Measurements from ENCODE around the gene CRYGS. TPM values are rescaled to one million over a fixed set of nuclear protein-coding genes. Genes with fewer than 3 reads are reported as not detected.

The CRYGS gene
- total and polyA plus RNA-seq, 2 donors (not counting 1 experiment from before 2014, with no cell fraction given), result 3.6 to 10.9 TPM

- no peak for ATAC-seq (ENCODE audit: low read depth)
- no peaks in the 10 kb centered on the region for H3K4me1 Mint-ChIP-seq
- no peak overlapping the region for H2AFZ ChIP-seq (ENCODE audit: insufficient read depth, low read depth, low read length, poor library complexity, severe bottlenecking)
- no peaks in the 10 kb centered on the region for H3K9me3 ChIP-seq (ENCODE audit: control extremely low read depth in 1 of 3, control insufficient read depth in 2 of 3, insufficient read depth in 1 of 3, low read length in 2 of 3)
- TF ChIP-seq, protein P1, sequence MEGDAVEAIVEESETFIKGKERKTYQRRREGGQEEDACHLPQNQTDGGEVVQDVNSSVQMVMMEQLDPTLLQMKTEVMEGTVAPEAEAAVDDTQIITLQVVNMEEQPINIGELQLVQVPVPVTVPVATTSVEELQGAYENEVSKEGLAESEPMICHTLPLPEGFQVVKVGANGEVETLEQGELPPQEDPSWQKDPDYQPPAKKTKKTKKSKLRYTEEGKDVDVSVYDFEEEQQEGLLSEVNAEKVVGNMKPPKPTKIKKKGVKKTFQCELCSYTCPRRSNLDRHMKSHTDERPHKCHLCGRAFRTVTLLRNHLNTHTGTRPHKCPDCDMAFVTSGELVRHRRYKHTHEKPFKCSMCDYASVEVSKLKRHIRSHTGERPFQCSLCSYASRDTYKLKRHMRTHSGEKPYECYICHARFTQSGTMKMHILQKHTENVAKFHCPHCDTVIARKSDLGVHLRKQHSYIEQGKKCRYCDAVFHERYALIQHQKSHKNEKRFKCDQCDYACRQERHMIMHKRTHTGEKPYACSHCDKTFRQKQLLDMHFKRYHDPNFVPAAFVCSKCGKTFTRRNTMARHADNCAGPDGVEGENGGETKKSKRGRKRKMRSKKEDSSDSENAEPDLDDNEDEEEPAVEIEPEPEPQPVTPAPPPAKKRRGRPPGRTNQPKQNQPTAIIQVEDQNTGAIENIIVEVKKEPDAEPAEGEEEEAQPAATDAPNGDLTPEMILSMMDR (IDR thresholded peaks at IDR 0.05), result no peak
- no peak for TF ChIP-seq EZH2 (IDR thresholded peaks at IDR 0.05; ENCODE audit: borderline replicate concordance, insufficient read depth, low read depth, low read length, poor library complexity, severe bottlenecking)
- H3K9me3 Mint-ChIP-seq (ENCODE audit: insufficient read depth), result no peaks in the 10 kb centered on the region
- no peaks in the 10 kb centered on the region for H3K79me2 ChIP-seq (ENCODE audit: control insufficient read depth, insufficient read depth, low read length)
- ChIA-PET POLR2A (no interaction called here), CTCF (interaction anchor here (1.7 to 2.1 kb wide), 2 partner anchors 25 to 646 kb away, joined by 3 to 9 read pairs; no protein-coding TSS in a partner anchor)
- H3K4me3 ChIP-seq (ENCODE audit: control extremely low read depth in 1 of 5, extremely low read depth in 1 of 5, insufficient read depth in 1 of 5, low read depth in 2 of 5, low read length in 4 of 5), result no peak overlapping the region
- no peaks in the 10 kb centered on the region for H4K20me1 ChIP-seq (ENCODE audit: control insufficient read depth, insufficient read depth, low read length, poor library complexity, severe bottlenecking)
- no peak for DNase-seq
- peaks cover 9 to 11% of the 10 kb centered on the region in 2 experiments for H3K36me3 ChIP-seq (replicated peaks in 1 of 2; ENCODE audit: control extremely low read depth in 1 of 2, control insufficient read depth in 1 of 2, extremely low read depth in 1 of 2, insufficient read depth in 2 of 2, low read length in 1 of 2)
- no peaks in the 10 kb centered on the region for H3K27me3 Mint-ChIP-seq
- H3K4me2 ChIP-seq (replicated peaks; ENCODE audit: low read depth, low read length, poor library complexity, severe bottlenecking), result no peak overlapping the region
- H3K4me1 ChIP-seq (ENCODE audit: control insufficient read depth in 2 of 2, insufficient read depth in 2 of 2, low read length in 2 of 2), result no peaks in the 10 kb centered on the region
- H3K4me3 Mint-ChIP-seq, result no peak overlapping the region
- no peak overlapping the region for H3K27ac Mint-ChIP-seq
- H3K27me3 ChIP-seq (replicated peaks in 1 of 4; ENCODE audit: control extremely low read depth in 1 of 4, control insufficient read depth in 3 of 4, insufficient read depth in 4 of 4, low read length in 3 of 4), result no peaks in the 10 kb centered on the region
- H3K9ac ChIP-seq (ENCODE audit: low read length), result no peak overlapping the region
- intact Hi-C loops (cut with micrococcal nuclease), result no loop called here
- no peak overlapping the region for H3K27ac ChIP-seq (ENCODE audit: low read length in 2 of 2)
- 100% methylated on average over 1 of the region's 5 CpGs for WGBS (ENCODE audit: insufficient coverage)
Measured at GRCh38 chr3:186589856-186590579, 45.8 kb upstream of the CRYGS start.

DNA sequence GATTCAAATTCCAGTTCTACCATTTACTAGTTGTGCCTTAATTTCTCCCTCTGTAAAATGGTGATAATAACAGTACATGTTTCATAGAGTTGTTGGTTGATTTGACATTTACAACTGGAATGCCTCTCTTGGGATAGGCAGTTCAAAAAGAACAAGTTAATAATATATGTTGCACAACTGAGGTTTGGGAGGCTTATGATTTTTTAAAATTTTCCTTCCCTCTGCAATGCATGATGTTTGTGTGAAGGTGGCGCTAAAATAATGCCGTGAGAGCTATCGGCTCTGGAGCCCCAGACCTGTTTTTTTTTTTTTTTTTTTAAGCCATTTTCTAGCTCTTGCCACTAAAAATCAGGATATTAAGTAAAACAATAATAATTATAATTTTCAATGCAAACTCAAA lies 44.9 kb upstream of the CRYGS start:
- WGBS (ENCODE audit: insufficient coverage), result no CpG with 5 or more reads among the region's 3 CpGs
- Histone ChIP-seq H3K36me3 (replicated peaks in 1 of 2; ENCODE audit: control extremely low read depth in 1 of 2, control insufficient read depth in 1 of 2, extremely low read depth in 1 of 2, insufficient read depth in 2 of 2, low read length in 1 of 2) (peaks cover 18 to 20% of the 10 kb centered on the region in 2 experiments), H3K27me3 (replicated peaks in 1 of 4; ENCODE audit: control extremely low read depth in 1 of 4, control insufficient read depth in 3 of 4, insufficient read depth in 4 of 4, low read length in 3 of 4) (no peaks in the 10 kb centered on the region), H3K4me3 (ENCODE audit: control extremely low read depth in 1 of 5, extremely low read depth in 1 of 5, insufficient read depth in 1 of 5, low read depth in 2 of 5, low read length in 4 of 5) (no peak overlapping the region), H3K4me2 (replicated peaks; ENCODE audit: low read depth, low read length, poor library complexity, severe bottlenecking) (no peak overlapping the region), H4K20me1 (ENCODE audit: control insufficient read depth, insufficient read depth, low read length, poor library complexity, severe bottlenecking) (no peaks in the 10 kb centered on the region), H3K9me3 (ENCODE audit: control extremely low read depth in 1 of 3, control insufficient read depth in 2 of 3, insufficient read depth in 1 of 3, low read length in 2 of 3) (no peaks in the 10 kb centered on the region), H3K27ac (ENCODE audit: low read length in 2 of 2) (no peak overlapping the region), H3K79me2 (ENCODE audit: control insufficient read depth, insufficient read depth, low read length) (no peaks in the 10 kb centered on the region), H3K9ac (ENCODE audit: low read length) (no peak overlapping the region), H2AFZ (ENCODE audit: insufficient read depth, low read depth, low read length, poor library complexity, severe bottlenecking) (no peak overlapping the region), H3K4me1 (ENCODE audit: control insufficient read depth in 2 of 2, insufficient read depth in 2 of 2, low read length in 2 of 2) (no peaks in the 10 kb centered on the region)
- TF ChIP-seq EZH2 (IDR thresholded peaks at IDR 0.05; ENCODE audit: borderline replicate concordance, insufficient read depth, low read depth, low read length, poor library complexity, severe bottlenecking), result no peak
- TF ChIP-seq, protein P1 (IDR thresholded peaks at IDR 0.05), result no peak
- CTCF ChIA-PET, result interaction anchor here (1.0 kb wide), 1 partner anchor 26 kb away, joined by 3 read pairs; no protein-coding TSS in a partner anchor
- POLR2A ChIA-PET, result no interaction called here
- H3K27ac Mint-ChIP-seq, result no peak overlapping the region
- intact Hi-C loops (cut with micrococcal nuclease), result no loop called here
- DNase-seq (no peak), ATAC-seq (ENCODE audit: low read depth) (no peak)
- no peaks in the 10 kb centered on the region for H3K4me1 Mint-ChIP-seq
- H3K9me3 Mint-ChIP-seq (ENCODE audit: insufficient read depth), result no peaks in the 10 kb centered on the region
- H3K4me3 Mint-ChIP-seq, result no peak overlapping the region
- H3K27me3 Mint-ChIP-seq, result no peaks in the 10 kb centered on the region
